Nephron (organoid): Measurements from ENCODE around the gene NMNAT3.

Experiments used
- H3K27ac Mint-ChIP-seq, 3 experiments: 2 replicates each; pipeline ENCODE4 v1.8.0; 2020; ENCODE audit warnings: mixed read lengths in 3 of 3, mild to moderate bottlenecking in 2 of 3, moderate library complexity in 1 of 3
- H3K27me3 Mint-ChIP-seq: 2 replicates; pipeline ENCODE4 v1.8.0; 2021; ENCODE audit warnings: low read depth, mild to moderate bottlenecking, moderate library complexity, mixed read lengths
- H3K36me3 Mint-ChIP-seq: 2 replicates; pipeline ENCODE4 v1.8.0; 2020; ENCODE audit warnings: low read depth, mixed read lengths
- H3K4me1 Mint-ChIP-seq: 2 replicates; pipeline ENCODE4 v1.8.0; 2020; ENCODE audit warnings: mixed read lengths
- H3K4me3 Mint-ChIP-seq, 3 experiments: 2 replicates each; pipeline ENCODE4 v1.8.0; 2020; ENCODE audit warnings: mild to moderate bottlenecking in 3 of 3, mixed read lengths in 3 of 3, moderate library complexity in 2 of 3
- H3K9me3 Mint-ChIP-seq: 2 replicates; pipeline ENCODE4 v1.8.0; 2020; ENCODE audit warnings: mixed read lengths
- TF ChIP-seq, protein P1 (sequence below), 3 experiments: fragments of 200-600 bp; sonication (generic); IDR thresholded peaks; one replicate each; pipeline ENCODE4 v1.5.0; 2021; ENCODE audit warnings: antibody characterized with exemption in 3 of 3; ENCODE audit not compliant: unreplicated experiment in 3 of 3

The NMNAT3 gene

DNA sequence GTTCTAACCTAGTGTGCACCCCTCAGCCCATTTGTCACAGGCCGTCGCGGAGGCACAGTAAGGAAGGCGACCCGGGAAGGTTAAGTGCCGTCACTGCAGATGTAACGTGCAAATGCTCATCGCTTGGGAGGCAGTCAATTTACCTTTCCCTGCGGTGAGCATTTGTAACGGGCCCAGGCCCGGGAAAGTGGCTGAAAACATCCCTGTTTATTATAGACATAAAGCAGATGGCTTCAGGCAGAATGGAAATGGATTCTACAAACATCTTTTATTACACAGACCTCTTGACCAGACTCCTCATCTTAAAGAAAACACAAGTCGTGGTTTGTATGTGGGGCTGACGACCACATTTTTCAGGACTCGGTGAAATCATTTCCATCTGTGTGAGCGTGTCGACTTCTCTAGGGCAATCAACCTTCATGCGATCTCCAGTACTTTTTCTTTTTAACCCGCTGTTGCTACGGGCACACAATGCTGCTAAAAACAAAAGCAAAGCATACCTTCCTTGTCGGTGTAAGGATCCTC lies 43.6 kb downstream of the NMNAT3 start:
- Mint-ChIP-seq H3K27me3 (no peaks in the 10 kb centered on the region), H3K27ac (no peak overlapping the region), H3K36me3 (no peaks in the 10 kb centered on the region), H3K4me1 (no peaks in the 10 kb centered on the region), H3K4me3 (no peak overlapping the region), H3K9me3 (no peaks in the 10 kb centered on the region)
- TF ChIP-seq, protein P1, sequence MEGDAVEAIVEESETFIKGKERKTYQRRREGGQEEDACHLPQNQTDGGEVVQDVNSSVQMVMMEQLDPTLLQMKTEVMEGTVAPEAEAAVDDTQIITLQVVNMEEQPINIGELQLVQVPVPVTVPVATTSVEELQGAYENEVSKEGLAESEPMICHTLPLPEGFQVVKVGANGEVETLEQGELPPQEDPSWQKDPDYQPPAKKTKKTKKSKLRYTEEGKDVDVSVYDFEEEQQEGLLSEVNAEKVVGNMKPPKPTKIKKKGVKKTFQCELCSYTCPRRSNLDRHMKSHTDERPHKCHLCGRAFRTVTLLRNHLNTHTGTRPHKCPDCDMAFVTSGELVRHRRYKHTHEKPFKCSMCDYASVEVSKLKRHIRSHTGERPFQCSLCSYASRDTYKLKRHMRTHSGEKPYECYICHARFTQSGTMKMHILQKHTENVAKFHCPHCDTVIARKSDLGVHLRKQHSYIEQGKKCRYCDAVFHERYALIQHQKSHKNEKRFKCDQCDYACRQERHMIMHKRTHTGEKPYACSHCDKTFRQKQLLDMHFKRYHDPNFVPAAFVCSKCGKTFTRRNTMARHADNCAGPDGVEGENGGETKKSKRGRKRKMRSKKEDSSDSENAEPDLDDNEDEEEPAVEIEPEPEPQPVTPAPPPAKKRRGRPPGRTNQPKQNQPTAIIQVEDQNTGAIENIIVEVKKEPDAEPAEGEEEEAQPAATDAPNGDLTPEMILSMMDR (IDR thresholded peaks at IDR 0.05; ENCODE audit: unreplicated experiment in 3 of 3) = no peak

DNA sequence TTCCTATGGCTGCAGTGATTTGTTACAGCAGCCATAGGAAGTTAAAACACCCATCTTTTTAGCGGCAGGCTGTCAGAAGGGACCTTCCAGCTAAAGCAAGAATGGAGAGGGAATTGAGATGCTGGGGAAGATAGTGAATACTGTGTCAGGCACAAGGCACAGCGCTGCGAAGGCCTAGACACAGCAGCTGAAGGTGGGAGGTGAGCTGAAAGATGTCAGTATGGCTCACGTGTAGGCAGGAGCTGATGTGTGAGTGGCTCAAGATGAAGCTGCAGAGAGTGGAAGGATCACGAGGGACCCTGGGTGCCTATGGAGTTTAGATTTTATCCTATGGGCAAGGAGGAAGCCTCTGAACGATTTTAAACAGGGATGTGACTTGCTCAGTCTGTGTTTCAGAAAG lies 44.3 kb downstream of the NMNAT3 start:
- H3K9me3 Mint-ChIP-seq = no peaks in the 10 kb centered on the region
- no peak overlapping the region for H3K4me3 Mint-ChIP-seq
- H3K4me1 Mint-ChIP-seq = no peaks in the 10 kb centered on the region
- H3K27ac Mint-ChIP-seq = no peak overlapping the region
- TF ChIP-seq, protein P1 (IDR thresholded peaks at IDR 0.05; ENCODE audit: unreplicated experiment in 3 of 3) = no peak
- H3K36me3 Mint-ChIP-seq = no peaks in the 10 kb centered on the region
- no peaks in the 10 kb centered on the region for H3K27me3 Mint-ChIP-seq

DNA sequence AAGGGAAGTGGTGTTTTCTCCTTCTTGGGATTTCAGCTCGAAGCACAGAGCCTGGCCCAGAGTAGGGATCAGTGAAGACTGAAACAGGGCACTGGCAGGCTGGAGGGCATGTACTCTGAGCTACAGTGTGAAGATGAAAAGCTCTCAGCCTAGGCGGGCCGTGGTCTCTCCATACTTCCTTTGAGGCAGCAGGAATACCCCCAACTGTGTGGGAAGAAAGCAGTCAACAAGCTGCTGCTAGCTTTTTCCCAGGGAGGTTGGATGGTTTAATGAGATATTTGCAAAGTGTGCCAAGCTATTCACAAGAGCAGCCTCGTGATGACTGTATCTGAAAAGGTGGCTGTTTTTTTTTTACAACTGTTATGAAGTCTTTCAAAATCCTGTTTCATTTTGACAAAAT lies 47.2 kb downstream of the NMNAT3 start:
- Mint-ChIP-seq H3K9me3 (peaks cover 2% of the 10 kb centered on the region), H3K4me1 (no peaks in the 10 kb centered on the region), H3K27ac (no peak overlapping the region), H3K36me3 (no peaks in the 10 kb centered on the region), H3K4me3 (no peak overlapping the region), H3K27me3 (no peaks in the 10 kb centered on the region)
- TF ChIP-seq, protein P1 (IDR thresholded peaks at IDR 0.05; ENCODE audit: unreplicated experiment in 3 of 3) = no peak

DNA sequence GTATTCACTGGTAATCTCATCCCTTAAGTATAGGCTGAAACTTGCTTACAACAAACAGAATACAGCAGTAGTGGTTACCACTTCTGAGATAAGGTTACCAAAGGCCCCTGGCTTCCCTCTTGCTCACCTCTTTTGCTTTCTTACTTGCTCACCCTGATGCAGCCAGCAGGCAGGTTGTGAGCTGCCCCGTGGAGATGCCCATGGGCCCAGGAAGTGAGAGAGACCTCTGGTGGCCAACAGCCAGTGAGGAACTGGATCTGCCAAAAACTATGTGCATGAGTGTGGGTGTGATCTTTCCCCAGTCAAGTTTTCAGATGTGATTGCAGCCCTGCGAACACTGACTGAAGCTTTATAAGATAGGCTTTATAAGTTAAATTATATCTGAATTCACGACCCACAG lies 48.7 kb downstream of the NMNAT3 start:
- TF ChIP-seq, protein P1 (IDR thresholded peaks at IDR 0.05; ENCODE audit: unreplicated experiment in 3 of 3) = no peak
- no peak overlapping the region for H3K27ac Mint-ChIP-seq
- no peaks in the 10 kb centered on the region for H3K27me3 Mint-ChIP-seq
- H3K9me3 Mint-ChIP-seq = peaks cover 3% of the 10 kb centered on the region
- no peak overlapping the region for H3K4me3 Mint-ChIP-seq
- H3K4me1 Mint-ChIP-seq = no peaks in the 10 kb centered on the region
- H3K36me3 Mint-ChIP-seq = no peaks in the 10 kb centered on the region

DNA sequence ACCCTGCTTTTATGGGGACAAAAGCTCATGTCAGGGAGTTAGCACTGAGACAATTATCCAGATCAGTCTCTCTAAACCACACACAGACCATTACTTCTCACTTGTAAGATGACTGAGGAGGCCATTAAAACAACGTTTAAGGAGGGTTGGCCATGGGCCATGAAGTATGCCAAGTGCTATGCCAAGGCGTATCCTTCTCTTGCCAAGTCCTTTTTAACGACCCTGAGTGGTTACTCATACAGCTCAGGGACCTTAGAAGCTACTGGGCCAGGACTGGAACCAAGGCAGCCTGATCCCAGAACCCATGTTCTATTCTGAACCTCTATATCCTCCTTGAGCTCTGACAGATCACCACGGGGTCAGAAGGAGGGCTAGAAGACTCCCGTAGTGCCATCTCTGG lies 50.0 kb downstream of the NMNAT3 start:
- no peaks in the 10 kb centered on the region for H3K36me3 Mint-ChIP-seq
- no peak overlapping the region for H3K4me3 Mint-ChIP-seq
- no peak overlapping the region for H3K27ac Mint-ChIP-seq
- TF ChIP-seq, protein P1 (IDR thresholded peaks at IDR 0.05; ENCODE audit: unreplicated experiment in 3 of 3) = no peak
- H3K4me1 Mint-ChIP-seq = no peaks in the 10 kb centered on the region
- peaks cover 3% of the 10 kb centered on the region for H3K9me3 Mint-ChIP-seq
- H3K27me3 Mint-ChIP-seq = no peaks in the 10 kb centered on the region

DNA sequence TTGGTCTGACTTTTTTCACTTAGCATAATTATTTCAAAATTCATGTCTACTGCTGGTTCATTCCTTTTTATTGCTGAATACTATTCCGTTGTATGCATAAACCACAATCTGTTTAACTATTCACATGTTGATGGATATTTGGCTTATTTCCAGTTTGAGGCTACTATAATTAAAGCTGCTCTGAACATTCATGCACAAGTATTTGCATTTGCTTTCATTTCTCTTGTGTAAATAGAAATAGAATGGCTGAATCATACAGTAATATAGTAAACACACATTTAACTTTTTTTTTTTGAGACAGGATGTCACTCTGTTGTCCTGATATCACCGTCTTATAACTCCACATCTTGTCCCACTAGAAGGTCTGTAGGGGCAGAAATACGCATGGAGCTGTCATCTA lies 57.3 kb downstream of the NMNAT3 start:
- no peaks in the 10 kb centered on the region for H3K27me3 Mint-ChIP-seq
- TF ChIP-seq, protein P1 (IDR thresholded peaks at IDR 0.05; ENCODE audit: unreplicated experiment in 3 of 3) = no peak

More for the DNA sequence above, 57.3 kb downstream of the NMNAT3 start:
- Mint-ChIP-seq H3K4me1 (no peaks in the 10 kb centered on the region), H3K9me3 (no peaks in the 10 kb centered on the region), H3K36me3 (no peaks in the 10 kb centered on the region), H3K27ac (no peak overlapping the region), H3K4me3 (no peak overlapping the region)
